Measurements from ENCODE around the gene CLCA1.

The CLCA1 gene, protein sequence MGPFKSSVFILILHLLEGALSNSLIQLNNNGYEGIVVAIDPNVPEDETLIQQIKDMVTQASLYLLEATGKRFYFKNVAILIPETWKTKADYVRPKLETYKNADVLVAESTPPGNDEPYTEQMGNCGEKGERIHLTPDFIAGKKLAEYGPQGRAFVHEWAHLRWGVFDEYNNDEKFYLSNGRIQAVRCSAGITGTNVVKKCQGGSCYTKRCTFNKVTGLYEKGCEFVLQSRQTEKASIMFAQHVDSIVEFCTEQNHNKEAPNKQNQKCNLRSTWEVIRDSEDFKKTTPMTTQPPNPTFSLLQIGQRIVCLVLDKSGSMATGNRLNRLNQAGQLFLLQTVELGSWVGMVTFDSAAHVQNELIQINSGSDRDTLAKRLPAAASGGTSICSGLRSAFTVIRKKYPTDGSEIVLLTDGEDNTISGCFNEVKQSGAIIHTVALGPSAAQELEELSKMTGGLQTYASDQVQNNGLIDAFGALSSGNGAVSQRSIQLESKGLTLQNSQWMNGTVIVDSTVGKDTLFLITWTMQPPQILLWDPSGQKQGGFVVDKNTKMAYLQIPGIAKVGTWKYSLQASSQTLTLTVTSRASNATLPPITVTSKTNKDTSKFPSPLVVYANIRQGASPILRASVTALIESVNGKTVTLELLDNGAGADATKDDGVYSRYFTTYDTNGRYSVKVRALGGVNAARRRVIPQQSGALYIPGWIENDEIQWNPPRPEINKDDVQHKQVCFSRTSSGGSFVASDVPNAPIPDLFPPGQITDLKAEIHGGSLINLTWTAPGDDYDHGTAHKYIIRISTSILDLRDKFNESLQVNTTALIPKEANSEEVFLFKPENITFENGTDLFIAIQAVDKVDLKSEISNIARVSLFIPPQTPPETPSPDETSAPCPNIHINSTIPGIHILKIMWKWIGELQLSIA

DNA sequence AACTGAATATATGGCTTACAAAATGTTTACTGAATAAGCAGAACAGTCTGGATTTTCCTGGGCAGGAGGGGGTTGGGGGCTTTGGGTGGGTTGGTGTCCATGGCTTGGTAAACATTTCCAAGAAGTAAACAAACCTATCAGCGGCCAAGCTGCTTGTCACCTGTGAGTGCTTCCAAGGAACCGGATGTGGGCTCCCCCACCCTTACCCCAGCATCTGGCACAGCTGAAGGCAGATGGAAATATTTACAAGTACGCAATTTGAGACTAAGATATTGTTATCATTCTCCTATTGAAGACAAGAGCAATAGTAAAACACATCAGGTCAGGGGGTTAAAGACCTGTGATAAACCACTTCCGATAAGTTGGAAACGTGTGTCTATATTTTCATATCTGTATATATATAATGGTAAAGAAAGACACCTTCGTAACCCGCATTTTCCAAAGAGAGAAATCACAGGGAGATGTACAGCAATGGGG is at the start of gene CLCA1:
Gene CLCA1, plus strand, starts transcription at position 427 of the 477 bp plus-strand sequence. Its CDS starts 45 bp downstream, at position 472.
- no peak for DNase-seq

DNA sequence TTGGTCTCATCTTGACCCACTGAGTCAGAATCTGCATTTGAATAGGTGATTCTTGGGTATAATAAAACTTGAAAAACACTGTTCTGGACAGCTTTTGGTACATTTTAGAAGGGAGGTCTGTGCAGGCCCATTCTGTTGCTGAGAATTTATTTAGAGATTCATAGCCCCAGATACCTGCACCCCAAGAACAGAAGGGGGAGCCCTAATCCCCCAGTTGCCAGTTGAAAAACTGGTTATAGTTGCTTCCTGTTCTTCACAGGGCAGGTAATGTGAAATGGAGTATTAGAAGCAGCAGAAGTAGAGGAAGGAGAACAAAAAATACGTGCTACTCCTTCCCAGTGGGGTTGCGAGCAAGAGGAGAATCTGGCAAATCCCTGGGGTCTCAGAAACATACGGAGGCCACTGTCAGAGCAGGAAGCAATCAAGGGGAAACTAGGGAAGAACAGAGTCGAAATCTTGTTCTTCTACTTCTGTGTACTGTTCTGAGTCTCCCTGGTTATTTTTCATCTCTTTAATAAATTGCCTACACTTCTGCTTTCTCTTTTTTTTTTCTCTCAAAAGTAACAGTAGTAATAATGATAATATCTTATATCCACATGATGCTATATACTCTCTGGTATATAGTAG is 49.3 kb upstream of the CLCA1 start:
- DNase-seq: no peak

DNA sequence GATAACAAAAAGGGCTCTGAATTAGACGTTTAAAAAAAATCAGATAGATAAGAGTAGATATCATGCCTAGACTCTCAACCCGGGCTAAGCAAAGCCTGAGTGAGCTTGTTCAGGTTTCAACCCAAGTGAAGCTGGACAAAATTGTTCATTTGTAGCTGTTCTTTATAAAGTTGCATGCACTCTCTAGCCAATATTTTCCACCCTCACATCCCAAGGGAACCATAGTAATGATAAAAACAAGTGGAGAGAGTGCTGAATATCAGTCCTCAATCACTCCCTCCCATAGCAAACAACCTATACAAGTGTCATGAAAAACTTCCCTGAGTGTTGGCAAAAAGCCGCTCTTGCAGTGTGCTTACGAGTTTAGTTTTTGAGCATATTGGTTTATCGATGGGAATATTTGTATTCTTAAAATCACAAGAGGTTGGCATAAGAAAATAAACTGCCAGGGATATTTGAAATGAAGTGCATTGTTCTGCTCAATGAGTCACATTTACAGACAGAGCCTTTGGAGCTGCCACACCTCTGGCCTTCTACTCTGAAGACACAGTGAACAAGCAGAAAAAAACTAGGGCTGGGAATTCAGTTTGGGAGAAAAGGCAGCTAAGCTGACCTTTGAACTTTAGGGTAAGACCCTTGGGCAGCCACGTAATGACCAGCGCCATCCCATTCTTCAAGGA is 47.0 kb upstream of the CLCA1 start:
- DNase-seq: no peak

- DNase-seq: no peak
These were observed 45.3 kb upstream of the CLCA1 start for GRCh38 chr1:86423473-86423872.

DNA sequence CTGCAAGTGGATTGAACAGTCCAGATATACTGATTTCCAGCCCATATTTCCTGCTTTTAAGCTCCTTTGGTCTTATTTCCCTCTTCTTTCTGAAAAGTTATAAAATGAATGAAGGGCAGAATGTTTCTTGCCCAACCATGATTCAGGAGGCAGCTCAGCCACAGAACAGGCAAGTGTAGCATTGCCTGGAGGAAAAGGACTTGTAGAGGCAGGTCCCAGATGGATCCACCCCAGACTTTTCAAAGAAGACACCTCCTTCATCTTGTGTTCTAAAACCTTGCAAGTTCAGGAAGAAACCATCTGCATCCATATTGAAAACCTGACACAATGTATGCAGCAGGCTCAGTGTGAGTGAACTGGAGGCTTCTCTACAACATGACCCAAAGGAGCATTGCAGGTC is 44.9 kb upstream of the CLCA1 start, which contains the start of gene CLCA2:
Gene CLCA2, plus strand, starts transcription at position 299 of the 400 bp plus-strand sequence. Its CDS starts 77 bp downstream, at position 376.
- DNase-seq: no peak

DNA sequence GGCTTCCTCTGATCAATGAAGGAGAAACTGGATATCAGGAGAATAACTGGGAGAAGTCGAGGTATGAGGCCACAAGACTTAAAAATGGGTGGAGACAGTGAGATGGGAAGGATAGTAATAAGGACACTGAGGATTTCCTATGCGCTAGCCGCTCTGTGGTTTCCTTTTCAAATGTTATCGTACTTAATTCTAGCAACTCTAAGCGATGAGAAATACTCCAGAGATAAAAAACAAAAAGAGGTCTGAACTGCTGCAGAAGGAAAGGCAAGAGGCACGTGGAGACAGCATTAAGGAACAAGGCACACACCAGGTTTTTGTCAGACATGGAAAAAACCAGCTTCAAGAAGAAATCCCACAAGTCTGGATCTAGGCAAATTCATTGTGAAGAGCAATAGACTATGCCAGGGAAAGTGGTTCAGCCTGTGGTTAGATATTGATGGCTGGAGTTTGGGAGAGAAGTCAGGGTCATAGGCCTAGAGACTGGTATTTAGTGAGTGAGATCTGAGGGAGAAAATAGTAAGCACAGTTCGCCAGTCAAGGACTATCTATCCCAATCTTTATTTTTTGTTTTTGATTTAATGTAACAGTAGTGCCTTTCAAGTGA is 39.5 kb upstream of the CLCA1 start:
- DNase-seq: no peak

- no peak for DNase-seq
These were observed 38.9 kb upstream of the CLCA1 start for GRCh38 chr1:86429835-86430234.

GRCh38 chr1:86430376-86430775 is 38.4 kb upstream of the CLCA1 start:
- DNase-seq: no peak

DNA sequence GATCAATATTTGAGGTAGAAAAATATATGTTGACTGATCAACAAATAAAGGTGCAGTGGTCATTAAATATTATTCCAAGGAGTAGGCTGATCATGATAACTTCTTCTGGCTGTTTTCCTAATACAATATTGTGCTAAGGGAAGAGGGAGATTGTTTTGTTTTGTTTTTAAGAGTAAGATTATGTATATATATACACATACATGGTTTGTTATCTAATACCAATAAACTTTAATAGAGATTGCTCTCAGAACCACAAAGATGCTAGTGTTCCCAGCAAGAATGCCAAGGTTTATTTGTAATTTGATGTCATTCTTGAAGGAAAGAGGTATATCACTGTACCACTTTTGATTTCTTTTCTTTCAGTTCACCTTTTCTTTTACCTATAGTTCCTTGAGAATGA is 34.7 kb upstream of the CLCA1 start:
- DNase-seq: no peak

- DNase-seq: no peak
These were observed 33.4 kb upstream of the CLCA1 start for GRCh38 chr1:86435327-86435726.

DNA sequence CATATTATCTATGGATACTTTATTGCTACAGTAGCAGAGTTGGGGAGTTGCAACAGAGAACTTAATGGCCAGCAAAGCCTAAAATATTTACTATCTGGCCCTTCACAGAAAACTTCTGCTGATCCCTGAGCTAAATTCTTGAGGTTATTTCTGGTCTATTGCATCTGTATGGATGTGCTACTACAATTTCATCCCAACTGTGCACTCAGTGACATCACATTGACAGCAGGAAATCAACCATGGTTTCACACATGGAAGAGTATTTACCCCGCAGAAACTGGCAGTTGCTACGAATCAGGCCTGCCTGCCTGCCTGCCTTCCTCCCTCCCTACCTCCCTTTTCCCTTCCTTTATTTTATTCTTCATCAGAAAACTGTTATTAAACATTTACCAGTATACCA is 32.7 kb upstream of the CLCA1 start:
- no peak for DNase-seq

- no peak for DNase-seq
These were observed 27.1 kb upstream of the CLCA1 start for GRCh38 chr1:86441581-86441980.

DNA sequence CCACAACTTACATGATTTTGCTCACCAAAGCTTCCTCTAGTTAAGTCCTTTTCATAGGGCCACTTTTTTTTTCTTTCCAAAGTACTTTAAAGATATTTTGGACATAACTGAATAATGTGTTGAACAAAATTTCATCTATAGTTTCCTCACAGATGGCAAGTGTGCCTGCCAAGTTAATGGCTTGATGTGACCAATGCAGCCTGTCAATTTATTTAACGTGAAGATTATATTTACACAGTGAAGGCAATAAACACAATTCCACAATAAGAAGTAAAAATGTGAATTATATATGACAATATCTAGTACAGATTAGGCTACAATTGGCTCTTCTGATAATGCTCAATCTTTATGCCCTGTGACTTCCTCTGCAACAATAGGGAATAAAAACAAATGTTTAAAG is 26.7 kb upstream of the CLCA1 start:
- DNase-seq: no peak

GRCh38 chr1:86445919-86446318 is 22.8 kb upstream of the CLCA1 start:
- no peak for DNase-seq

GRCh38 chr1:86447198-86447790 is 21.4 kb upstream of the CLCA1 start:
- no peak for DNase-seq

- DNase-seq: no peak
These were observed 20.1 kb upstream of the CLCA1 start for GRCh38 chr1:86448670-86449069.

DNA sequence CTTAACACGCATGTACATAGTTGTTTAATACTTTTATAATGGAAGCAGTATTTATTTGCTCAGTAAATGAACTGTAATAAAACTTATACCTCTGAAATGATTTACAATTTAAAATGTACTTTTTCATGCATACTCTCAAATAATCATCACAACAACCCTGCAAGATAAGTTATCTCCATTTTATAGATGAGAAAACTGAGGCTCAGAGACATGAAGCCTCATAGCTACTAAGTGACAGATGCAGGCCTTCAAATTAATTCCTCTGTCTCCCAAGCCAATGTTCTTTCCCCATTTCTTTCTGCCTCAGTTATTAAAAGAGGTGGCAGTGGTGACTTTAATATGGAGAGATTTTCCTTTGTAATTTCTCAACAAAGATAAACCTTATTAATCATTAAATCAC is 19.6 kb upstream of the CLCA1 start:
- DNase-seq: no peak

GRCh38 chr1:86450847-86451246 is 17.9 kb upstream of the CLCA1 start:
- no peak for DNase-seq

DNA sequence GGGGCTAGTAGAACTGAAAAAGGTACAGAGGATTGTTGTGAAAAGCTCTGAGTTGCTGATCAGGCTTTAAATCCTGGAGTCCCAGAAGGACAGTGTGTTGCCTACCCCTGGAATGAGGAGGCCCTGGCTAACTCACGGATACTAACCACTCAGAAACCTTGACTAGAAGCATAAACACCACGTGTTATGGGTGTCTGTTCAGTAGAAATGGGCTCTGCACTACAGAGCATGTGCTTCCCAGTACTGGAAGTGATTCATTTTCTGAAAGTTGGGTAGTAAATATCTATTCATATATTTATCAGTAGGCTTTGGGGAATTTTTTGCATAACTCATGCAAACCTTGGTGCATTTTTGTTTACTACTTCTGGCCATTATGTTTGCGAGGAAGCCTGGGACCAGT is 15.1 kb upstream of the CLCA1 start:
- DNase-seq: no peak

DNA sequence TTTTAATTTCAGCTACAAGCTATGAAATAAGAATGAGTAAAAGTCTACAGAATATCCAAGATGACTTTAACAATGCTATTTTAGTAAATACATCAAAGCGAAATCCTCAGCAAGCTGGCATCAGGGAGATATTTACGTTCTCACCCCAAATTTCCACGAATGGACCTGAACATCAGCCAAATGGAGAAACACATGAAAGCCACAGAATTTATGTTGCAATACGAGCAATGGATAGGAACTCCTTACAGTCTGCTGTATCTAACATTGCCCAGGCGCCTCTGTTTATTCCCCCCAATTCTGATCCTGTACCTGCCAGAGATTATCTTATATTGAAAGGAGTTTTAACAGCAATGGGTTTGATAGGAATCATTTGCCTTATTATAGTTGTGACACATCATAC is 13.7 kb upstream of the CLCA1 start:
- no peak for DNase-seq

GRCh38 chr1:86460998-86461397 is 7.7 kb upstream of the CLCA1 start:
- no peak for DNase-seq

- DNase-seq: no peak
These were observed 7.2 kb upstream of the CLCA1 start for GRCh38 chr1:86461482-86461881.
